Fibroblast of skin of back (primary cell): ENCODE measurements around the gene IL12RB2.

Source experiments
- DNase-seq: peaks from one replicate; pipeline ENCODE4 v3.0.0-alpha.2; 2013

IL12RB2 gene

DNA sequence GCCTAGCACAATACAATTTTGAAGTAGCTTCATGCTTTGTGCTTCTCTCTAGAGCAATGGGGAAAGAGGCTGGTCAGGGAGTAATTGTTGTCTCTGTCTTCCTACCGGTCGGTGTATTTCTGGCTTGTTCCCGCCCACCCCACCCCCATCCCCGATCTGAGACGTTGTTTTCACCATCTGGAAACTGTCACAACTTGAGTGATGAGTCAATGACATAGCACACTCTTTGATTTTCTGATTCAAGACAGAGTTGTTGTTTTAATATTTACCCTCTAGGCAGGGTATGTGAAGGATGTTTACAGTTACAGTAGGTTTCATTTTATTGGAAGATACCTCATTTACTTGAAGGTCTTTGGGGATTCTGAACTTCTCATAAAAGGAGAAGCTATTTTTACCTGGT is 7.0 kb downstream of the IL12RB2 start:
- no peak for DNase-seq

DNA sequence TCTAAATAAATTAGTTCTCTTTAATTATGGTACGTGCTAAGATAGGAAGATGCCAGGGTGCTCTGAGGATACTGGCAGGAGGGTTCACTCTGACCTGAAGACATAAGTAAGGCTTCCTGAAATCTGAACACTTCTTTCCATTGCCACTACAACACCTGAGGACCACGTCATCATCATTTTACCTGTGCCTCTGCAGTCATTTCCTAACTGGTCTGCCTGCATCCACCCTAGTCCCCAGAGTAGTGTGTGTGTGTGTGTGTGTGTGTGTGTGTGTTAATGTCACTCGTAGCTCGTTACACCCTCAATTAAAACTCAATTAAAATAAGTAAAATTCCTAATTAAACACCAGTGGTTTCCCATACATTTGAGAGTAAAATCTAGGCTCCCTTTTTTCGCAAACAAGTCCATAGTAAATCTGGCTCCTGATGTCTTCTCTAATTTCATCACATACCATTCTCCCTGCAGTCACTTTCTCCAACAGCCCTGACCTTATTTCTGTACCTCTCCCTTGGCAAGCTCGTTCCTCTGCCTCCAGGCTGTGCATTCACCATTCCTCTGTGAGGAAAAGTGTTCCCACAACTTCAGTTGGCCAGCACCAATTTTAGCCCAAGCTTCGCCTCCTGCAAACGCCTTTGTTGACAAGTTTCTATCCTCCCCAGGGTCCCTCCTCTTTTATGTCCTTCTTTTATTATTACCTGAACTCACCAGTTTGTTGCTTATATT is 8.7 kb downstream of the IL12RB2 start:
- no peak for DNase-seq

DNA sequence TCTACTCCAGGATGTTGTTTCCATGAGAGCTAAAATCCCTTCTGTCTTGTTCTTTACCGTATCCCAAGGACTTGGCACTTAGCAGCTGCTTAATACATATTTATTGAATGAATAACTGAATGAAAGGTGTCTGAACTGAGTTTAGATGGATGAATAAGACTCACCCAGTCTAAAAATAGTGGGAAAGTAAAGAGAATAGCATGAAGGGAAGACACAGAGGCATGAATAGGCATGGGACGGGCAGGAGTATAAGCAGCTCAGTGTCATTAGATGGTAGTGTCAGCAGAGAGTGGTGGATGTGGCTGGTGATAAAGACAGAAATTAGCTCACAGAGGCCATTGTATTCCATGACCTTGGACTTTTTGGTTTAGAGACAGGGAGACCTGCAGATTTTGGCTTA is 9.2 kb downstream of the IL12RB2 start:
- DNase-seq: no peak

DNA sequence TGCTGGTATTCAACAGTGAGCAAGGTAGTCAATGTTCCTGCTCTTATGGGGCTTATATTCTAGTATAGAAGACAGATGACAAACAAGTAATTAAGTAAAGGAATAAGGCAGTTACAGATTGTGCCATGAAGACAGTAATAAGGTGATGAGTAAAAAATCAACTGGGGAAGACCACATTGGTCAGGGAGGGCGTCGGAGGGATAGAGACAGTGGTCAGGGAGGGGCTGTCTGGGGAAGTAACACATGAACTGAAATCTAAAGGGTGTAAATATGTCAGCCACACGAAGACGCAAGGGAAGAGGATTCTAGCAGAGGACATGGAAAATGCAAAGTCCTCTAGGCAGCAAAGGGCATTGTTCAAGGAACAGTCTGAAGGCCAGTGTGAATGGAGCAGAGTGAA is 10.1 kb downstream of the IL12RB2 start:
- DNase-seq: no peak

DNA sequence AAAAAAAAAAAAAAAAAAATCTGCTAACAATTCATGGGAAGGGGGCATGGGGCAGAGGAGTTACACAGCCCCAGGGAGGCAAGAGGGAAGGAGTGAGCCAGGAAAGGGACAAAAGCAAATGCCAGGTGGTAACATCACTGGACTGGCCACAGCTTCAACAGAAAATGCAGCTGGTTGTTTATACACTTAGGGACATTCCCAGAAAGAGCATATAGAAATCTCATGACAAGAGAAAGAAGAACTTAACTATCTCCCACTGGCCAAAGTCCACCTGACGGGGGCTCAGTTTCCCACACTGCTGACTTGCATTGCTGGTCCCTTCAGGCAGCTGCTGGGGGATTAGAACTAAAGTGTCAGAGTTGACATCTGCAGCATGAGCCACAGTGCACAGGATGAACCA is 14.8 kb downstream of the IL12RB2 start:
- no peak for DNase-seq

DNA sequence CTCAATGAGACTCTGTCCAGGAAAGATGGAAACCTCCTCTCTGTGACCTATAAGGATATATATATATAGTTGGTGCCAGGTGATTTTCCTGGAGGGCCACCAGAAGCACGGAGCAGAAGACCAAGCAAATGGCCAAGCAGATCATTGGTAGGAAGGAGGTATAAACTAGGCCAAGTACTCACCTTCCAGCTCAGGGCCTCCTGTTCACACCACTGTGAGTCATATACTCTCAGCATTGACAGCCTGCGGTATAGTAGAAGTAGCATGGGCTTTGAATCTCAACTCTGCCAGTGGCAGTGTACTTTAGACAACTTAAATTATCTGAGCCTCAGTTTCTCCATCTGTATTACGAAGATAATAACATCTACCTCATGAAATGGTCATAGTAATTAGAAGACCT is 15.4 kb downstream of the IL12RB2 start:
- DNase-seq: no peak

DNA sequence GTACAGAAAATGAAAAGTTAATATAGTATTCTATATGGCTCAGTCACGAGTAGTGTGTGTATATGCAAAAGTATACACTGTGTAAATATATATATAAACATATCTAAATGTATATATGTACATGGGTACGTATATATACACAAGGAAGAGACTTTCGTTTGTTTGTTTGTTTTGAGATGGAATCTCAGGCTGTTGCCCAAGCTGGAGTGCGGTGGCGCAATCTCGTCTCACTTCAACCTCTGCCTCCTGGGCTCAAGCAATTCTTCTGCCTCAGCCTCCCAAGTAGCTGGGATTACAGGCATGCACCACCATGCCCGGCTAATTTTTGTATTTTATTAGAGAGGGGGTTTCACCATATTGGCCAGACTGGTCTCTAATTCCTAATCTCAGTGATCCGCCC is 16.4 kb downstream of the IL12RB2 start:
- DNase-seq: no peak

DNA sequence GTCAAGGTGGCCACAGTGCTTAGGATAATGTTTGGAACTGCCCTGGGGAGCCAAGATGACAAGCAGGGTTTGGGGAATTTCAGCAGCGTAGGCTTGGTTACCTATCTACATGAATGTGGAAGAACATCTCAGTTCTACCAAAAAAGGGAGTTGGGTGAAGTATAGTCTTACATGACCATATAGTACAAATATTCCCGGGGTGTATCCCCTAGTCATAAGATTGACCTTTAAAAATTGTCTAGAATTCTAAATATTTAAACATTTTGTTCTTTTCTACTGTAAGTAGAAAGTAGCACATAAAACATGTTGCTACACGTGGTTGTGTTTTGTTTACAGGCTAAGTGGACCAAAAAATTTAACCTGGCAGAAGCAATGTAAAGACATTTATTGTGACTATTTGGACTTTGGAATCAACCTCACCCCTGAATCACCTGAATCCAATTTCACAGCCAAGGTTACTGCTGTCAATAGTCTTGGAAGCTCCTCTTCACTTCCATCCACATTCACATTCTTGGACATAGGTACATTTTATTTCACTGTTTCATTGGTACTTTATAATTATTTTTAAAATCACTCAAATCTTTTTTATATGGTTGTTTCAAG is 20.3 kb downstream of the IL12RB2 start:
- DNase-seq: no peak

DNA sequence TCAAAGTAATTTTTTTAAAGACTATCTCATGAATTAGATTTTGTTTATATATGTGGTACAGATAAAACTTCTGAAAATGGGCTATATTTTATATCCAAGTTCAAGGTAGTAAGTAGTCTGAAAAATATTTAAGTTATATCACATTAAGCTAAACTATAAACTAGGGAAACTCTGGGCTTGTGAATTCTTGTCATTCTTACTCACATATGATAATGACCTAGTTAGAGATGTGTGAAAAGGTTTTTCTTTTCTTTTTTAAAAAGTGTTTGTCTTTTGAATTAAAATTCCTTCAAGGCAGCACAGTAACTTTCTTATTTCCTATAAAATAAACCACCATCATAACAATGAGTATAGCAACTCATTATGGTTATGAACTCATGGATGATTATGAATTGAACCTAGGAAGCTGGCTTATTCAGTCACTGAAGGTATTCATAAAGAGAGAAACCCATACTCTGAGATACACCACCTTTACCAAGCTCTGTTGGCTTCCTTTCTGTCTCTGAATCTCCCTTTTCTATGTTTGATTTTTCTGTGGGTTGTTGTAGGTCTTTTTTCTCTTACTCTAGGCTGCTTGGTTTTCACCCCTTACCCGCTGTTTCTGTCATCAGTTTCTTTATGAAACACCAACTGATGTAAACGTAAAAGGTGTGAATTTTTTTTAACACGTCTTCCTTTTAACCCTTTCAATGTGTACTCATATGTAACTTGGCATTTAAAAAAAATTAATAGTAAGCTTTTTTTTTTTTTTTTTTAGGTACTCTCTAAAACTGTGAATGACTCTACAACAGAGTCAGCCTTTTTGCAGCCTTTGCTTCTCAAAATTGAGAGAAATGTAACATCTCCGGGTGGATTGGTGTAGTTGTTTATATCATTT is 25.2 kb downstream of the IL12RB2 start:
- DNase-seq: no peak

DNA sequence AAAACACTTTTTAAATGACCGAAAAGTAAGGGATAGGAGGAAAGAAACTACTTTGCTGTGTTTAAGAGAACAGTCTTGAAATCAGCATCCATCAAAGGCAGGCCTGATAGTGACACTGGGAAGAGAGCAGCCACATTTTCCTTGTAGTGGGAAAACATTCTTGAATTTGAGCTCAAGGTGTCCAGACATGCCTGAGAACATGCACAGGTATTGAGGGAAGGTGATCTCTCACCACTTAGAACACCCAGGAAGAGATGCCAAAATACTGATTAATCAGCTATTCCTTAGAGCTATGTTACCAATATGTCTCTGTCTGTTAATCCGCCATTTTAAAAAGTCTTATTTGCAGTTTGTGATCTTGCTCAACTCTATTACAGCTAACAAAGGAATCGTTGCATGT is 25.9 kb downstream of the IL12RB2 start:
- no peak for DNase-seq

DNA sequence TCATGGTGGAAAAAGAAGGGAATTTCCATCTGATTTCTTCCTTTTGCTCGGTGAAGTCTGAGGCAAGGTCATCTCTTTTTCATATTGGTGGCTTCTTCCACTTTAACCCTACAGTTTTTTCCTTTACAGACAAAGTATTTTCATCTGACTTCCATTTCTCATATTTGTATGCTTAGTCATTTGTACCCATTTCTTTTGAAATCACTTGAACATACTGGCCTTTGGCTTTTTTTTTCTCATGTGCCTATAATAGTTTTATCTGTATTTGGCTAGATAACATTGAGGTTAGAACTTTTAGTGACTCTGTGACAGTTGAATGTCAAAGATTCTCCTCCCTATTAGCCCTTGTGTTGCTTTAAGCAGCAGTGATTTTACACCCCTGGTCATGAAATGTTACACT is 27.7 kb downstream of the IL12RB2 start:
- no peak for DNase-seq

DNA sequence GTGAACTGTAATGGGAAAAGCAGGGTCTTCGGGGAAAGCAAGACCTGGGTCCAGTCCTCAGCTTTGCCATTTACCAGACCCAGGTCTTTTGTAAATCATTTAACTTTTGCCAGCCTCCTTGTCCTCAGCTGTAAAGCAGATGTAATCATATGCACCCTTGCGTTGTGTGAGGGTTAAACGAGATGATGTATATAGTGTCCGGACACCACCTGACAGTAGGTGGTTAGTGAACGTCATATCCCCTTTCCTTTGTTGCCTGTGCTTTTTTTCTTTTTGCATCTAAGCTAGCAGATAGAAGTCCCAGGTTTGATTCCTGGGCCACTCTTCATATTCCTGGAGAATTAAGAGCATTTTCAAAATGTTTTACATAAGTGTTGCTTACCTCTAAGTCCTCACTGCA is 28.5 kb downstream of the IL12RB2 start:
- no peak for DNase-seq

DNA sequence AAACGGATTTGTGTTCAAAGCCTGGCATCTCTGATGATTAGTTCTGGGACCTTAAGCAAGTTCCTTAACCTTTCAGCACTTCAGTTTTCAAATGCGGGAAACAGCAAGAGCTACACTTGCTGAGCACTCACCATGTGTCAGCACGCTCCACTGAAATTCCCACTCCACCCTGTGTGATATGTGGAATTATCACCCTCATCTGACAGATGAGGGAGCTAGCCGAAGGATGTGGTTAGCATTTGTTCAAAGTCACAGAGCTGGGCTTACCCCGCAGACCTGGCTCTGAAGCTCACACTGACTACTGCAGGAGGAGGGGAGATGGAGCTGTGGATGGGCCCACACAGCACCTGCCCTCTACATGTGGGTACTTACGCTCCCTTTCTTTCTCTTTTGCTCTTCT is 29.1 kb downstream of the IL12RB2 start:
- DNase-seq: no peak

DNA sequence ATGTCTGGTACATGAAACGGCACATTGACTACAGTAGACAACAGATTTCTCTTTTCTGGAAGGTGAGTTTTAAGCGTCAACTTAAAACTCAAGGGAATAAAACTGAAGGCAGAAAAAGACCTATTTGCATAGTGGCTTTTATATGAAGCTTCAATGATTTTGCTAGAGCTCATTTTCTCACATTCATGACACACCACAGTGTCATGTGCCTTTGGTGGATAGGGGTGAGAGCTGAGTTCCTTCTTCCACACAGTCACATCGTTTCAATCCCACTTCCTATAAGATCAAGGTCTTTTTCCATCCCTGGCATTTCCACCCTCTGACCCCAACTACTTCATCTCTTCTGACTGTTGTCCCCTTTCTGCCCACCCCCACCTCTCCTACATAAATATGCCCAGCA is 31.0 kb downstream of the IL12RB2 start:
- peak; percentile 18 for DNase-seq

DNA sequence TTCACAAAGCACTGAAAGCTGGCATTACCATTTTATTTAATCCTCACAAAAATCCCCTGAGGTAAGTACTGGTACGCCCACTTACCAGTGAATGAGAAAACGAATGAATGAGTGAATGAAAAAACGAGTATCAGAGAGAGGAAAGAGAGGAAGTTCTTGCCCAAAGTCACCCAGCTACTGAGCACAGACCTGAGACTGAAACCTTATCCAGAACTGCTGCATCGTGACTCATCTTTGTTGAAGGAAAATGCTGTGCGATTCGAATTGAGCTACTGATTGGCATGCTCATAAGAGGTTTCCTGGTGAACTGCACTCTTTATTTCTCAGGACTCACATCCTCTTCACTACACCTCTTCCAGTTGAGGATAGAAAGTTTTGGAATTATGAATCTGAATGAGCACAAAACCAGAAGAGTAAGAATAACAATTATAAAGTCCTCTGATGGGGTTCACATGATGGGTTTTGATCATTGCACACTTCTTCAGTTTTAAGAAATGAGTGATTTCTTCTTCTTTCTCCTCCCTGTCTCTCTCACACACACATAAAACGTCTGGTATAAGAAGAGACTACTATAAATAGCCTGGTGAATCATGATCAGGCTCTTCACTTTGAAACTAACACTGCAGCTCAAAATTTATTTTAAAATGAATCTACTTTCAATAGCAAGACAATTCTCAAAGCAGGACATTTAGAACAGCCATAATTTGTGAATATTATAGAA is 32.1 kb downstream of the IL12RB2 start:
- DNase-seq: peak; percentile 78

DNA sequence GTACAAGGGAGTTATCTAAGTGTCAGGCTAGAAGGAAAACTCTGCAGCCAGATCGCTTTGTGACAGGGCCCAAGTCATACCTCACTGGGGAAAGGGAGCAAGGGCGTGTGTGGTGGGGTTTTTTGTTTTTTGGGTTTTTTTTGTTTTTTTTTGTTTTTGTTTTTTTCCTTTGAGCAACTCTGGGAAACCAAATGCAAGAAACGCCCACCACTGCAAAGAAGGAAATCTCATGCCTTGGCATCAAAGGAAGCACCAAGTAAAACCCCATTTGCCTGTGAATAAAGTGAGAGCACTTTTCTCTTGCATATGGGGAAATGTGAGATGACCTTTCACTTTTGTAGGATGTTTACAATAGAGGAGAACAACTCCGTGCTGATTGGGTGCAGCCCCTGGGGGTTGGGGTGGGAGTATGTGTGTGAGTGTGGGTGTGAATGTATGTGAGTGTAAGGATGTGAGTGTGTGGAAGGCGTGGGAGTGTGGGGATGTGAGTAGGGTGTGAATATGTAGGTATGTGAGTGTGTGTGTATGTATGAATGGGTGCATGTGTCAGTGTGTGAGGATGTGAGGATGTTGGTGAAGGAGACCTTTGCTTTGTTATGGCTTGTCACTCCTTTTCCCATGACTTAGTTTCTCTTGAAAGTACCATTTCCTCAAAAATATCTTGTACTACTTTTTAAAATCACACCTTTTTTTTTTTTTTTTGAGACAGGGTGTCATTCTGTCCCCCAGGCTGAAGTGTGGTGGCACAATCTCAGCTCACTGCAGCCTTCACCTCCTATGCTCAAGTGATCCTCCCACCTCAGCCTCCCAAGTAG is 34.6 kb downstream of the IL12RB2 start:
- no peak for DNase-seq

DNA sequence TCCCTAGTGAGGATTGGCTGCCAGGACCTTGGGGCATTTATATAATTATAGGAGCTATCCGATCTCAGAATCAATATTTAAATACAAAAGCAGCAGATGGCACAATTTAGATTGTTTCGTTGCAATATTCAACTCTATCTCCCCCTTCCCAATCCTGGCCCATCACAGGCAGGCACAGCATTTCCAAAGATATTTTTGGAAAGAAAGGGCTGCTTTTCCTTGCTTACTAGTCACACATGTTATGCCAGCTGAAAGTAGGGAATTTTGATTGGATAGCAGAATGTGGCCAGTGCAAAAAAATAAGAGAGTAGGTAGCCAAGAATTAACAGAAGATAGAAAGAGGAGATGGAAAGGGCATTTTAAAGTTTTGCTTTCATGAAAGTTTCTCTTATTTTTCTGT is 37.9 kb downstream of the IL12RB2 start:
- no peak for DNase-seq

DNA sequence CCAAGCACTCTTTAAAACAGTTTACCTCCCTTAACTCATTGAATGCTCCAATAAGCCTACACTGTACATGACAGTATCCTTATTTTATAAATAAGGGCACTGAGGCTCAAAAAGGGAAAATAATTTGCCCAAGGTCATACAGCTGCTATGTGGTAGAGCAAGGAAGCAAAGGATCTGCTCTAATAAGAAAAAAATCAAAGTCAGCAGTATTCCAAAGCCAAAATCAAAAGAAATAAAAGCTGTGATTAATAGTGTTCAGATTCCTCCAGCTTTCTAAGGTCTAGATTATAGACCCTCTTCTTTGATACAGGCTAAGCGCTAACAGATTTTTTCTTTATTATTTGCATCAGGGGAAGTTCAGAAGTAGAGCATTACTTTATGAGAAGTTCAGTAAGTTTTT is 39.3 kb downstream of the IL12RB2 start:
- no peak for DNase-seq

DNA sequence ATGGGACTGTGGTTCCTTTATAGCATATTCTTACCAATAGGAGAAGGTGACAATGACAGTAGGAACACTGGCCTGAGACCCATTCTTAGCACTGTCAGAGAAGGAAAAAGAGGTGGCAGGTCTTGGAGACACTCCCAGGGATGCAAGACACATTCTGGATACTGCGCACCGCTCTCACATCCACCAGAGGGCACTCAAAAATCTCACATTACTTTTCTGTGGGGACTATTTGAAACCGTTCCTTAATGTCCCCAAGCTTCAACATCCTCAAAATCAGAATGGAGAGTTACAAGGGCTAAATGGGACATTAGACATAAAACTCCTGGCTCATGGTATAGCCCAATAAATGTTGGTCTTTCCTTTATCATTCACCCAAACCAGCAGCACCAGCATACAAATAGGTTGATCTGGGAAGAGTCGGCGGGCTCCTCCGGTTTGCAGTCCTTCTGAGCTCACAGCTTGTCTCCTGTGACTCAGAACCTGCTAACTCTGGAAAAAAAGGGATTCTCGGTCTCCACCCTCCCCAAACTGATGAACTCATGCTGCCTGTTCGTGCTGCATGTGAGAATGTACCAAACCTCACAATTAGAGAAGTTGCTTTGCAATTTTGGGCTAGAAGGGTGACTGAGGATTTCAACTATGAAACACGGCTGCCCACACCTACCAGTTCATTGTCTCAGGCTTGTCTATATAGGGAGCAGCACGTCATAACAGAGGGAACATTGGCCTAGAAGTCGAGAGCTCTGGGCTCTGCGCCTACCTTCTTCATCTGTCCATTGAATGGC is 40.2 kb downstream of the IL12RB2 start:
- peak; percentile 80 for DNase-seq

DNA sequence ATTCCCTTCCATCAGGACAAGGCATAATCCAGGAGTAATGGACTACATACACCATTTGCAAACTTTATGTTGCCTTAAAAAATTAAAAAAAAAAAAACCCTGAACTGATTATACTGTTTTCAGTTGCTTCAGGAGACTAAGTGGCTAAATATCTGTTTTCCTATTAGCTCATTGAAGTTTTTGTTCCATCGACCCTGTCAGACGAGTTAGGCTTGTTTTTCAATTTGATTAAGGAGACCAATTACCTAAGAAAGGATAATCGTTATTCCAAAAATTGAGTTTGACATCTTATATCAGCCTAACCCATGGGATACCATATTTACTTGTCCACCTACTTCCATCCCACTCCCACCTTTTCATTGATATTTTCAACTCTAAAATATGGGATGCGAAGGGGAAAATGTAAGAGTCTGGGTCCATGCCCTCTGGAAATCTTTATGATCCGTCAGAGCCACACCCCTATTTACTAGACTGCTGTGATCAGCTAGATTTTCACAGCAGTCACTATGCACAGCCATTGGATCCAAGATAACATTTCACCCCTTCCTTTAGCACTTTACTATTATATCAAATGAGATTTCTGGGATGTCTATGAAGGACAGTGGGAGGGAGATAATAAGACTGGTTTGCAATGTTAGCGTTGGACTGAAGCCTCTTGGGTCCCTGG is 41.0 kb downstream of the IL12RB2 start:
- DNase-seq: no peak

DNA sequence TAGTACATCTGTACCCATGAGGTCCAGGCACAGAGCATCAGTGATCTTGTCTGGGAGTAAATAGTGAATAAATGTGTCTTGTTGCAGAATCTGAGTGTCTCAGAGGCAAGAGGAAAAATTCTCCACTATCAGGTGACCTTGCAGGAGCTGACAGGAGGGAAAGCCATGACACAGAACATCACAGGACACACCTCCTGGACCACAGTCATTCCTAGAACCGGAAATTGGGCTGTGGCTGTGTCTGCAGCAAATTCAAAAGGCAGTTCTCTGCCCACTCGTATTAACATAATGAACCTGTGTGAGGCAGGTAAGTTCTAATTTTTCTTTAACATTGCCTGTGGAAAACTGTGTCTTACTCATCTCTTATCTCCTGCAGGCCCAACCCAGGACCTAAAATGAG is 43.1 kb downstream of the IL12RB2 start:
- DNase-seq: no peak
